ENCODE data around the gene CHCHD4. TPM values are rescaled to one million over a fixed set of nuclear protein-coding genes. Genes with fewer than 3 reads are reported as not detected.

Gene CHCHD4
- total and polyA plus RNA-seq, 2 of the 13 experiments (the other 11 are each of a cell fraction or from before 2014, with no cell fraction given) = 15.8 to 24.1 TPM

GRCh38 chr3:14125193-14126016, 735 bp upstream of the CHCHD4 start (continued):
- TF ChIP-seq ELK4 (CRISPR knock-in tag; IDR thresholded peaks at IDR 0.05; ENCODE audit: borderline replicate concordance) (no peak), NFATC3 (CRISPR knock-in tag; IDR thresholded peaks at IDR 0.05) (no peak), ZNF619 (CRISPR knock-in tag; IDR thresholded peaks at IDR 0.05) (no peak), FLYWCH1 (CRISPR knock-in tag; IDR thresholded peaks at IDR 0.05) (no peak), CAMTA2 (CRISPR knock-in tag; IDR thresholded peaks at IDR 0.05; ENCODE audit: borderline replicate concordance) (no peak), HHEX (CRISPR knock-in tag; IDR thresholded peaks at IDR 0.05) (no peak), BORCS8-MEF2B (CRISPR knock-in tag; IDR thresholded peaks at IDR 0.05) (no peak), JDP2 (CRISPR knock-in tag; IDR thresholded peaks at IDR 0.05; ENCODE audit: borderline replicate concordance) (no peak), ZNF33B (CRISPR knock-in tag; IDR thresholded peaks at IDR 0.05) (no peak), LRRFIP1 (CRISPR knock-in tag; conservative IDR thresholded peaks at IDR 0.05) (no peak), ZNF639 (CRISPR knock-in tag; conservative IDR thresholded peaks at IDR 0.05) (no peak), ATF5 (CRISPR knock-in tag; IDR thresholded peaks at IDR 0.05; ENCODE audit: low read depth) (no peak), ZNF362 (CRISPR knock-in tag; IDR thresholded peaks at IDR 0.05; ENCODE audit: borderline replicate concordance) (no peak), ZNF180 (CRISPR knock-in tag; IDR thresholded peaks at IDR 0.05; ENCODE audit: borderline replicate concordance, low read depth) (no peak), ZBTB3 (CRISPR knock-in tag; IDR thresholded peaks at IDR 0.05; ENCODE audit: borderline replicate concordance, low read depth) (no peak), ZFY (CRISPR knock-in tag; IDR thresholded peaks at IDR 0.05) (no peak), NONO (IDR thresholded peaks at IDR 0.05) (no peak), NONO (CRISPR knock-in tag; conservative IDR thresholded peaks at IDR 0.05) (no peak), MLX (CRISPR knock-in tag; IDR thresholded peaks at IDR 0.05) (no peak), GZF1 (CRISPR knock-in tag; IDR thresholded peaks at IDR 0.05) (no peak; the same call in 1 of the 2 replicates), ZZZ3 (CRISPR knock-in tag; IDR thresholded peaks at IDR 0.05; ENCODE audit: borderline replicate concordance) (no peak; the same call in 1 of the 2 replicates), DNMT1 (CRISPR knock-in tag; IDR thresholded peaks at IDR 0.05) (no peak)
